HEK293T (cell line): ENCODE data around the gene MYO15A.

Experiments used
- BHLHE40 ChIP-seq: fragments of 450-650 bp; IDR thresholded peaks from 2 replicates; pipeline ENCODE4 v1.6.1; 2016; ENCODE audit warnings: mild to moderate bottlenecking, moderate library complexity, borderline replicate concordance
- FOXA1 ChIP-seq: fragments of 450-650 bp; IDR thresholded peaks from 2 replicates; pipeline ENCODE4 v1.6.1; 2016; ENCODE audit warnings: mild to moderate bottlenecking
- L3MBTL2 ChIP-seq: fragments of 450-650 bp; conservative IDR thresholded peaks from 2 replicates; pipeline ENCODE4 v1.6.1; 2016; ENCODE audit warnings: mild to moderate bottlenecking
- PKNOX1 ChIP-seq: fragments of 450-650 bp; IDR thresholded peaks from 2 replicates; pipeline ENCODE4 v1.6.1; 2016
- SP1 ChIP-seq: fragments of 450-650 bp; IDR thresholded peaks from 2 replicates; pipeline ENCODE4 v1.6.1; 2017
- TARDBP ChIP-seq: fragments of 450-650 bp; IDR thresholded peaks from 2 replicates; pipeline ENCODE4 v1.6.1; 2016
- ZNF384 ChIP-seq: fragments of 450-650 bp; IDR thresholded peaks from 2 replicates; pipeline ENCODE4 v1.6.1; 2016

DNA sequence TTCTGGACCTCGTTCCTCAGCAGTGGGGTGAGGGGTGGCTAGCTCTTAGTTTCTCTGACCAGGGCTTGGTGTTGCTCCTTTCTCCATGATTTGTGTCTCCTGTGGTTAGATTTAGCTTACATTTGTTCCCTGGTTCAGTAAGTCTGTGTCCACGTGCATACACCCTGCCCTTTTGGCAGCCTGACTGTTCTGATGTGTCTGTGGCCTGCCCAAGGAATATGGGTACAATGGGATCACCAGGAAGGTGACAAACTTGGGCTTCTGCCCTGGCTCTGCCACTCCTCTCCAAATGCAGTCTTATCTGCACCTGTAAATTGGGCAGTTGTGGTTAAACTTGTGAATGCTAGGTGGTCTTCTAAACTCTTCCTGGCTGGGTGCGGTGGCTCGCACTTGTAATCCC is 92.6 kb downstream of the MYO15A start:
- TF ChIP-seq SP1 (no peak), L3MBTL2 (no peak), FOXA1 (no peak), ZNF384 (no peak), BHLHE40 (no peak), PKNOX1 (no peak), TARDBP (no peak)
